ENCODE data around the gene SSUH2.
"Not testable (repeated sequence)": the region's sequence is repeated elsewhere in the genome, so short reads cannot be mapped to it uniquely, and the experiment has no call there.

The SSUH2 gene

GRCh38 chr3:8658306-8659212 is 14.0 kb upstream of the SSUH2 start:
- no peak for DNase-seq

DNA sequence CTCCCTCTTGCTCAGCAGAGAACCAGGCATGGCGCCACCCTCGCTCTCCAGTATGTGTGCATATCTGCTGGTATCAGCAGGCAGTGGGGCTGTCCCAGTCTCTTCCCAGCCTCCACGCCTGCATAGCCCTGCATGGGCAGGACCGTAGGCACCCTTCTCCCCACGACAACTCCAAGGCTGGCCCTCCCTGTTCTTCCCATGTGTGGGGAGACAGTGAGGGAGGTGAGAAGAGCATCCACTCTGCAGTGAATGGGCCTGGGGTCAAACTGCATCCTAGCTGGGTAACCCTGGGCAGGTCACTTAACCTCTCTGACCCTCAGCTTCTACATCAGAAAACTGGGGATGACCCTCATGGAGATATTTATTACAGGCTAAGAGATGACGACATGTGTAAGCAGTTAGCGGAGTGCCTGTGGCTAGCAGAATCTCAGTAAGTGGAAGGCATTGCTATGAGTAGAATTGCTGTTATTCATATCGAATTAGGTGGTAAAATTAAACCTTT is 13.3 kb upstream of the SSUH2 start:
- no peak for DNase-seq

- DNase-seq, result no peak
Observed at GRCh38 chr3:8656240-8656639, 11.6 kb upstream of the SSUH2 start.

- no peak for DNase-seq
Observed at GRCh38 chr3:8655387-8655835, 10.8 kb upstream of the SSUH2 start.

DNA sequence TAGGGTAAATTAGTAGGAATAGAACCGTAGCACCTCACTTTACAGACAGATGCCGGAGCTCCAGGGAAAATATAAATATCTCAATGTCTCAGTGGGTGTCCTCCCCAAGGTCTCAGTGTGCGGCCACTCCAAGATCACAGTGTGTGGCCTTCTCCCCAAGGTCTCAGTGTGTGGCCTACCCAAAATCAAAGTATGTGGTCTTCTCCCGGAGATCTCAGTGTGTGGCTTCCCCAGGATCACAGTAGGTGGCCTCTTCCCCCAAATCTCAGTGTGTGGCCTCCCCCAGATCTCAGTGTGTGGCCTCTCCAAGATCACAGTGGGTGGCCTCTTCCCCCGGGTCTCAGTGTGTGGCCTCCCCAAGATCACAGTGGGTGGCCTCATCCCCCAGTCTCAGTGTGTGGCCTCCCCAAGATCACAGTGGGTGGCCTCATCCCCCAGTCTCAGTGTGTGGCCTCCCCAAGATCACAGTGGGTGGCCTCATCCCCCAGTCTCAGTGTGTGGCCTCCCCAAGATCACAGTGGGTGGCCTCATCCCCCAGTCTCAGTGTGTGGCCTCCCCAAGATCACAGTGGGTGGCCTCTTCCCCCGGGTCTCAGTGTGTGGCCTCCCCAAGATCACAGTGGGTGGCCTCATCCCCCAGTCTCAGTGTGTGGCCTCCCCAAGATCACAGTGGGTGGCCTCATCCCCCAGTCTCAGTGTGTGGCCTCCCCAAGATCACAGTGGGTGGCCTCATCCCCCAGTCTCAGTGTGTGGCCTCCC is 10.2 kb upstream of the SSUH2 start:
- not testable (repeated sequence) for DNase-seq

DNA sequence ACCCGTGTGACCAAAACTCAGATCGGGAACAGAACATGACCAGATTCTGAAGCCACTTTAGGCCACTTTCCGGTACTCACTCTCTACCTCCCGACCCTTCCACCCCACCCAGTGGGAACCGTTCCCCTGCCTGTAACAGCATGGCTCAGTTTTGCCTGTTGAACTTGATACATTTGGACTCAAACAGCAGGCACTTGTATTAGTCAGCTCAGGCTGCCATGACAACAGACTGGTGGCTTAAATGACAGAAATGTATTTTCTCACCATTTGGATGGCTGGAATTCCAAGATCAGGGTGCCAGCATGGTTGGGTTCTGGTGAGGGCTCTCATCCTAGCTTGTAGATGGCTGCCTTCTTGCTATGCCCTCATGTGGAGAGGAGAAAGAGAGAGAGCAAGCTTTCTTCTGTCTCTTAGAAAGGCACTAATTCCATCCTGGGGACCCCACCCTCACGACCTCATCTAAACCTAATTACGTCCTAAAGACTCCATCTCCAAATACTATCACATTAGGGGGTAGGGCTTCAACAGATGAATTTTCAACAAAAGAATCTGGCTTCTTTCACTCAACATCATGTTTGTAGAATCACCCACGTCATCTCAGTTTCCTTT is 9.3 kb upstream of the SSUH2 start:
- DNase-seq, result no peak

GRCh38 chr3:8652324-8652987 is 7.9 kb upstream of the SSUH2 start:
- no peak for DNase-seq

DNA sequence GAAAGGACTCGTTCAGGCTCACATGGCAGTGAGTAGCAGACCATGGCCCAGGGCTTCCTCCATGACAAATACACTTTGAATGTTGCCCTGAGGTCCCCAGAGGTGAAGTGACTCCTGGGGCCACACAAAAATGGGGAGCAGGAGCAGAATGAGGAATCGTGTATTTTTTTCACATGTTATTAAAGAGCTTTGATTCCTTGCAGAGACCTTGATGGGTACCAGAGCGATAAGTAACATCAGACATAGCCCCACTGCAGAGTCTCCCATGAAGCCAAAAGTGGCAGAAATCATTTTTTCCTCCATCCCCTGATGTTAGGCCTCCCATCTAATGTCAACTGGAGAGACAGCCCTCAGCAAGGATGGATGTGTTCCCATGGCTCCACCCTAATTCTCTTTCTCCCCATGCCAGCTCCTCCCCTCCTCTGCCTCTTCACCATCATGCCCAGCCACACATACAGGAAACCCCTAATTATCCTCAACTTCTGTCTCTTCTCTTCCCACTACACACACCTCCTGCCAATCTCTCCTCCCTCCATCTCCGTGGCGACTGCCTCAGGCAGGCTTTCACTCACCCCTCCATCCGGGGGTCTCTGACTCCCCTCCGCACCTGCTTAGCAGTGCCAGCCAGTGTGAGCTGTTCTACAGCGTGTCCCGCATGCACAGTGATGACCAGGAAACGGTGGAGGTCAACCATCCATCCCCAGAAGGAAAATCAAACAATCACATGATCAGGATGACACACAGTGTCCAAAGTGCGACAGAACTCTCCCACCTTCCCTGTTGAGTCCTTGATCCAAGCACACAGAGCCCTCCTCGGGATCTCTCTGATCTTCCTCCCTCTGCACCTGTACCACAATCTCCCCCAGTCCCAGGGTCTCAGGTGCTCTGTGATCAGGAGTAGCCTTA is 7.1 kb upstream of the SSUH2 start:
- DNase-seq, result no peak

- DNase-seq, result no peak
Observed at GRCh38 chr3:8650583-8651416, 6.2 kb upstream of the SSUH2 start.

DNA sequence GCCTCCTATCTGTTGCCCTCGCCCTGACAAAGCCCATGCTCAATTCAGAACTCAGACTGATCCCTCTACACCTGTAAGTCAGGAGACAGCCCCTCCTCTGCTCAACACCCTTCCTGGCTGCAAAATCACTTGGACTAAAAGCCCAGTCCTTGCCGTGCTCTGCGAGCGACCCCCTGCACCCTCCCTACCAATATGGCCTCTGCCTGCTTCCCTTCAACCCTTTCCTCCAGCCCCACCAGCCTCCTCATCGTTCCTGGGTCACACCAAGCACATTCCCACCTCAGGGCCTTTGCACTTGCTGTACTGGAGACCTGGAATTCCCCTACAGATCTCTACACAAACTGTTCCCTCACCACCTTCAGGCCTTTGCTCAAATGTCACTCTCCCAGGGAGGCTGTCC is 5.2 kb upstream of the SSUH2 start:
- DNase-seq, result no peak

GRCh38 chr3:8648909-8649741 is 4.5 kb upstream of the SSUH2 start:
- DNase-seq, result no peak

- DNase-seq, result no peak
Observed at GRCh38 chr3:8647137-8647985, 2.8 kb upstream of the SSUH2 start.

- no peak for DNase-seq
Observed at GRCh38 chr3:8646313-8646938, 1.8 kb upstream of the SSUH2 start.

- DNase-seq, result no peak
Observed at GRCh38 chr3:8645712-8646111, 1.1 kb upstream of the SSUH2 start.

- DNase-seq, result no peak
Observed at GRCh38 chr3:8643693-8644365, 769 bp downstream of the SSUH2 start.

GRCh38 chr3:8642001-8642400 is 2.6 kb downstream of the SSUH2 start:
- DNase-seq, result no peak

DNA sequence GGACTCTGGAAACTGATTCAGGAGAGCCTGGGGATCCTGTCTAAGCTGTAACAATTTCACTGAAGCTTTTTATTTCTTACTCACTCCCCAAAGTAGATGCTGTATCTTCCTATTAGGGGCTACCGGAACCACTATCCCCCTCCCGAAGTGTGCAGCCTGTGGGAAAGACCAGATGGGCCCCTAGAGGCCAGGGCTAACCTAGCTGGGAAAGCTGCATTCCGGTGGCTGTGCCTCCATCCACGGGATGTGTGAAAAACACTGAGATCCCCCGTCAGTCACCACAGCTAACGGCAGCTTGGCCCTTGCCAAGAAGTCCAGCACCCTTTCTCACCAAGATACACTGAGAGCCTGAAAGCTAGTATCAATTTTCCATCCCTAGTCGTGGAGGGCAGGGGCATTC is 3.1 kb downstream of the SSUH2 start:
- no peak for DNase-seq

DNA sequence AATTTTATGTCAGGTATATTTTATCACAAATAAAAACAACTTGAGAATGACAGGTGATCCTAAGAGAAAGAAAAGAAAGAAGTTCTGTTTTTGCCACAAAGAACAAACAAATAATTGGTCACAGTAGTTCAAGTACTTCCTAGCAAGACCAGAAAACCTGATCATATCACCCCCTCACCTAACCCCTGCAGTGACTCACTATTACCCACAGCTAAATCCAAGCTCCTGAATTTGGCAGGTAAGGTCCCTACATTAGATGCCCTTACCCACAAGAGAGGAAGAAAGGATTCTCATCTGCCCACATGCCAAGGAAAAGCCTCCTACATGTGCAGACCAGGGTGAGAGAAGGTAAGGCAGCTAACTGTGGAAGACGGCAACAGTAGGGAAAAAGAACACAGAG is 4.4 kb downstream of the SSUH2 start:
- no peak for DNase-seq
